HG02870 (cell line): Measurements from ENCODE around the gene LY9.
"Not testable (repeated sequence)": the region's sequence is repeated elsewhere in the genome, so short reads cannot be mapped to it uniquely, and the experiment has no call there.

ENCODE experiments used
- ATAC-seq: cut with Tn5 transposase; IDR thresholded peaks from one replicate; pipeline ENCODE4 v1.9.1; 2021; ENCODE audit warnings: mild to moderate bottlenecking, moderate library complexity; ENCODE audit not compliant: unreplicated experiment

Gene LY9

DNA sequence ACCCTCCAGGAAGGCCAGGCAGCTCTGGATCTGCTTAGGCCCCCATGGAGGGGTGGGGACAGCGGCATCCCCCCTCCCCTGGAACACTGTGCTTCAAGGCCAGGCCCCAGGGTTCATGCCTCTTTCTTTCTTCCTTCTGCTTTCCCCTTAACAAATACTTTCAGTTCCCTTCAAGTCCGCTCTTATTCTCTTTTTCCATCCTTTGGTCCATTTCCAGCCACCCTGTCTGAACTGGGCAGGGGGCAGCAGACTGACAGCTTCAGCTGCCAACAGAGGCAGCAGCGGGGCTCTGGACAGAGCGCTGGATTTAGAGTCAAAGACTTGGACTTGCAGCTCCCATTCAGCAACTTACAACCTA lies 67.8 kb downstream of the LY9 start:
- no peak for ATAC-seq

DNA sequence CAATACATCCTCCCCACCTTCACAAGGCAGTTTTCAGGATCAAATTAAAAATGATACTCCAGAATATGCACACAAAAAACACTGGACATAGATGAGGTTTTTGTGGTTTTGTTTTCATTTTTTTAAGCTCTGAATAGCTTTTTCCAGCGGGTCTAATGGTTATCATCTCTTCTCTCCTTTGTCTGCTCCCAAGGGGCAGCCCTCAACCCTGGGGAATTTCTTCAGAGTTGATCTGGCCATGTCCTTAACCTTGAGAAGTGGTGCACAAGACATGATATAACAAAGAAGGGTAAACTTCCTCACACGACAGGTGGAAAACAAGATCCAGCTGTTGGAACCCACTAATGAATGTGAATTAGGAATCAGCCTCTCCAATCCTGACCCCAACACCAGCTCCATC lies 68.2 kb downstream of the LY9 start:
- ATAC-seq: no peak

DNA sequence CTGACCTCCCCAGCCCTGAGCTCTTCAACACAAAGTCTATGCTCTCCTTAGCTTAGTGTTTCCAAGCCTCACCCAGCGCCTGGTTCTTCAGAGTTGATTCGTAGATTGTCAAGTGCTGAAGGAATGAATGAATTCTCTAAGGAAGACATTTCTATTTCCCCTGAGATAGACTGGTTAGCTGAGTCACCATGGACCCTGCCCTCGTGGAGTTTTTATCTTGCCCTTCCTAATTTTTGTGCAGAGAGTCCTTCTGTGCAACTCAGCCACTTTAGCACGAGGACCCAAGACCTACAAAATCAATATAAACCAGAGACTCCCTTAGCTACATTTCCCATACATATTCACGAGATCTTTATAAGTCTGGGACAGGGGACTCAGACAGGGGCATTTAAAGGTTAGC lies 69.4 kb downstream of the LY9 start:
- ATAC-seq: no peak

- no peak for ATAC-seq
These were observed 70.2 kb downstream of the LY9 start for GRCh38 chr1:160866001-160866694.

DNA sequence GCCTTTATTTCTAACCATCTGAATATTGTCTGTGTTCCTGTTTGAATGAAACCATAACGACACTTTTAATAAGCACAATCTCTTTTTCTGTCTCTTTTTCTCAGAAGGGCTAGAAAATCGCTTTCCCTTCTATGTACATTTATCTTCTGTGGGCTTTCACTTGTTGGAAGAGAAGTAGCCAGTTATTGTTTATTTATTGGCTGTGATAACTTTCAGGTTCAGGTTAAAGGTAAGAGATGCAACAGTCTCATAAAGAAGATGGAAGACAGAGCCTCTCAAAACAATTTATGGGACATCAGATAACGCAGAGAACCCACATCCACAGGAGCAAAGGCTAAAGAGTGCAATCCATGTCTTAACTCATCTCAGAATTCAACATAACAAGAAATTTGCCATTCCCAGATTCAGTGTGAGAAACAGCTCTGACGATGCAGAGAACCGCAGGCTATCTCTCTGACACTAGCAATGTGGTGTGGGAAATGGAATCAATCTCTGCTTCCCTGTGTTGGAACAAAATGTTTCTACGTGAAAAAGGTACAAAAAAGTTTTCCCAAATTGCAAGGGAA lies 70.8 kb downstream of the LY9 start:
- no peak for ATAC-seq

DNA sequence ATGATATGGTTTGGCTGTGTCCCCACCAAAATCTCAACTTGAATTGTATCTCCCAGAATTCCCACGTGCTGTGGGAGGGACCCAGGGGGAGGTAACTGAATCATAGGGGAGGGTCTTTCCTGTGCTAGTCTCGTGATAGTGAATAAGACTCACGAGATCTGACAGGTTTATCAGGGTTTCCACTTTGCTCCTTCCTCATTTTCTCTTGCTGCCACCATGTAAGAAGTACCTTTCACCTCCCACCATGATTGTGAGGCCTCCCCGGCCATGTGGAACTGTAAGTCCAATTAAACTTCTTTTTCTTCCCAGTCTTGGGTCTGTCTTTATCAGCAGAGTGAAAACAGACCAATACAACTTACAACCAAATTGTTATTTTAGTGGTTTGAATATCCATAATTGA lies 71.7 kb downstream of the LY9 start:
- not testable (repeated sequence) for ATAC-seq

DNA sequence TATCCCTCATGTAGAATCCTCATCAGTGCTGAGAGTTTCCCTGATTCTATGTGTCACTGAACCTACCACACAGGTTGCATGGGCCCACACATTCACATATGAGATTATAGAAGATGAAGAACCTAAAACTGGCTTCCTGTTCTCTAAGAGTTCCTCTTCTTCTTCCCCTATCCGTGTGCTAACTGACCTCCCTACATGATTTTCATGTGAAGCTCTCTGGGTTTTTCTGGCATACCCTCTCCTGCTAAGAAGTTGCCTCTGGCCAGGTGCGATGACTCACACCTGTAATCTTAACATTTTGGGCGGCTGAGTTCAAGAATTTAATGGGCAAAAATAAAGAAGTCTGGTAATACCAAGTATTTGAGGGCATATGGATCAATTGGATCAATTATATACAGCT lies 72.2 kb downstream of the LY9 start:
- ATAC-seq: no peak

DNA sequence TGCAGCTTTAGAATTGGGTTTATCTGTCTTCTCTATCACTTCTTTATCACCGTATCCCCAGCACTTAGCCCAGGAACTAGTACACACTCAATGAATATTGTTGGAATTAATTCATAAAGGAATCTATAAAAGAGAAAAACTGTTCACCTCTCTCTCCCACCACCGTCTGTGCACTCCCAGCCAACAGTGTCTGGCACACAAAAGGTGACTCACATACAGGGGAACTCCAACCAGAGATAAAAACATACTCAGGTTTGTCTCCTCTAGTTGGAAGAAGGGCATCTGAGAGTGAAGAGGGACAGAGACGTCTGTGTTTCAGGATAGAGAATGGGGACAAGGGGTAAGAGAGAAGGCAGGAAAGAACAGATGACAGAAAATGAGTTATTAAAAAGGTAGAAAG lies 79.0 kb downstream of the LY9 start:
- ATAC-seq: no peak

GRCh38 chr1:160875591-160875990 lies 79.6 kb downstream of the LY9 start:
- ATAC-seq: not testable (repeated sequence)

GRCh38 chr1:160876311-160876710 lies 80.3 kb downstream of the LY9 start:
- no peak for ATAC-seq

DNA sequence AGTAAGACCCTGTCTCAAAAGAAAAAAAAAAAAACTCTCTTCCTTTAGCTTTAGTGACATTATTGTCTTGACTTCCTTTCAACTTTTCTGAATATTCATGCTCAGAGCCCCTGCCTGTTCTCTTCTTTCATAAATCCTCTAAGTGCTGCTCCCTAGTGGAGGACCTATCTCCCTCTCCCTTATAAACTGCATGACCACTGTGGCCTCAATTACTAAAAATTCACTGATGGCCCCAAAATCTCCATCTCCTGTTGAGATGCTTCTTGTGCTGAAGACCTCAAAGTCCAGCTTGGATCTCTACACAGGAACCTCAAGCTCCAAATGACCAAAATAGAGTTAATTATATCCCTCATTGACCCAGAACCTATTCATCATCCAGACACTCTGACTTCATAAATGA lies 81.2 kb downstream of the LY9 start:
- ATAC-seq: no peak
